ENCODE results near the gene CFAP74.

Gene CFAP74

DNA sequence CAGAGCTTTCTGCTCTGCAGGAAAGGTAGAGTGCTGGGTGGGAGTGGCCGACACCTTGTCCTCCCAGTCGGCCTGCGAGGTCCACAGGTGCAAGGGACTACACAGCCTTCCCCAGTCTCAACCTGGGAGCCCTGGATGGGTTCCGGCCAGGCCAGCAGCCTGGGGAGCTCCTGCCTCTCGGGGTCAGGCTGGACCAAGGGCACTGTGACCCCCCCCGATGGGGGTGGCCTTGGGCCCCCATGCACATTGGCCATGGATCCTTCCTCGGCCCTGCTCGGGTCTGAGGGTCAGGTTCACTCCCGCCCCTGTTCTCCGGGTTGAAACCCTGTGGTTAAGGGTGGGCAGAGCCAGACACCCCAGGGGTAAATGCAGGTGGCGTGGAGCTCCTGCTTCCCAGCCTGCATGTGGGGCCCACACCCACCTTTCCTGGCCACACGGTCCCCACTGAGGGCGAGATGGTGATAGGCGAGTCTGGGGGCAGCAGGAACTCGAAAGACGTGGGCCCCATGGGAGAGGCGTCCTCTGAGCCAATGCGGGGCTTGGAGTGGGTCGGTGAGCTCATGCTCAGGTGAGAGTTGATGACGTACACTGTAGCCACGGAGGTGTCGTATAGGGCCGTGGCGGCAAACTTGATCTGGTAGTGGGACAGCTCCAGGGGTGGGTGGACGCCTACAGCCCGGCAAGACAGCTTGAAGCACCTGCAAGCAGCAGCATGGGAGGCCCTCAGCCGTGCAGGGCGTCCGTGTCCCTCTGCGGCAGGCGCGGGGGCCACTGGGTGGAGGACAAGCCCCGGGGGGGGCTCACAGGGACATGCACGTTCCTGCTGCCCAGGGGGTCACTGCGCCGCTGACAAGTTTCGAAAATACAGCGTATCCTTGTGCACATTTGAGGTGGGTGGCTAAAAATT lies 73.7 kb downstream of the CFAP74 start:
- TF ChIP-seq CTCF (IDR thresholded peaks at IDR 0.05) = no peak

DNA sequence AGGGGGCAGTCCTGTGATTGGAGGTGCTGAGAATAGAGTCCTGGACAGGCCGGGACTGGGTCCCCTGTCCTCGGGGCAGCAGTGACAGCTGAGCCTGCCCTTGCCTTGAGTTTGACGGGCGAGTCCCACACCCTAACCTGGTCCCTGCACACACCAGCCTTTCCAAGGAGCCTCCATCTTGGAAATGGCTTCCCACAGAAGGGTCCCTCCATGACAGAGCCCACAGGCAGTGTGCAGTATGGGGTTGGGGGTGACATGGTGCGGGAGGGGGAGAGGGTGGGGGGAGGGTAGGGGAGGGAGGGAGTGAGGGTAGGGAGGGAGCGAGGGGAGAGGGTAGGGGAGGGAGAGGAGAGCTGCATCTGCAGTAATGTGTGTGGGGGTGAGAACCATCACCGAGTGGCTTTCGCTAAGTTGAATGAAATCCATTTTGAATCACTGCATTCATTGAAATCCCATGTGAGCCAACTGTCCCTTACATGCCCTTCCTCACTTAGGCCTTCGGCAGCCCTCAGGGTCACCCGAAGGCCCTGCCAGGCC lies 74.4 kb downstream of the CFAP74 start:
- TF ChIP-seq CTCF (IDR thresholded peaks at IDR 0.05) = no peak

DNA sequence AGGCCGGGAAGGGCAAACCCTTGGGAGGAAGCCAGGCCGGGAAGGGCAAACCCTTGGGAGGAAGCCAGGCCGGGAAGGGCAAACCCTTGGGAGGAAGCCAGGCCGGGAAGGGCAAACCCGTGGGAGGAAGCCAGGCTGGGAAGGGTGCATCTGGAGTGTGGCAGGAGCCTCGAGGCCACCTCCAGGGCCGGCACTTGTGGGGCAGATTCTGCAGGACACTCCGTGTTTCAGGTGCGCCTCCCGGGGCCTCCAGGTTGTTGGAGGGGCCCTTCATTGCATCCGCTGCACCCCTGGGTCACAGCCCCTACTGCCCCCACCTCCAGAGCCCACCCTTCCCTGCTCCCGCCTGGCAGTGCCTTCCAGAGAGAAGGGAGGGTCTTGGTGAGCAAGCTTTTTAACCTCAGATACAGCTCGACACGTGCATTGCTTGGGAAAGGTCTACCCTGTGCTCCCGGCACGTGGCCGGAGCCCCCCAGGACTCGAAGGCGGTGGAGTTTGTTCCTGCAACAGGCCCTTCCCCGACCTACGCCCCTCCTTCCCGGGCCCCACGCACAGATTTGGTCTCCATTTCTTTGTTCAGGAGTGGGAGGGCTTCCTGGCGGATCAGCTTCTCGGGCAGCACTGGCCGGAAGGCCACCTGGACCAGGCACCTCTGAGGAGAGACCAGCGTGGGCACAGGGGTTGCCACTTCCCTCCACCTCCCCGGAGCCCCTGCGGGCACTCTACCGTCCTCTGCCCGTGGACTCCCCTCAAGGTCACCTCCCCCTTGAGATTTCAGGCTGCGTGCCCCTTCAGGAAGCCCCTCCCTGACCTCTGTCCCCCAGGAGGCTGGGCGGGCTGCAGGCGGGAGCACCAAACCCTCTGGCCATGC lies 75.1 kb downstream of the CFAP74 start:
- TF ChIP-seq CTCF (IDR thresholded peaks at IDR 0.05) = no peak

DNA sequence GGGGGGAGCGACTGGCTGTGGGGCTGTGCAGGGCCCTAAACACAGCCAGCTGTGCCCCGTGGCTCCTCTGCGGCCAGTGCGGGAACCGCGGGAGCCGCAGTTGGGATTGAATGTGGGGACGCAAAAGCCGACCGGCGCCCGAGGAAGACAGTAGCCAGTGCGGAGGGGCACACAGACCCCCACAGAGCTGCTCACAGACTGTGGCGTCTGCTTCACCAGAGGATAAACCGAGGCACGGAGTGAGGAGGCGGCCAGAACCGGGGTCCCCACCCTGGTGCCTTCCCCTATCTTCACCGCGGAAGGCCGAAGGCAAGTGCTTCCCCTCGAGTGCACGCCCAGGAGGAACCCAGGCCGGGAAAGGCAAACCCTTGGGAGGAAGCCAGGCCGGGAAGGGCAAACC lies 75.8 kb downstream of the CFAP74 start:
- no peak for TF ChIP-seq CTCF (IDR thresholded peaks at IDR 0.05)

- TF ChIP-seq CTCF (IDR thresholded peaks at IDR 0.05) = no peak
These were observed 76.5 kb downstream of the CFAP74 start for GRCh38 chr1:1926886-1927660.

DNA sequence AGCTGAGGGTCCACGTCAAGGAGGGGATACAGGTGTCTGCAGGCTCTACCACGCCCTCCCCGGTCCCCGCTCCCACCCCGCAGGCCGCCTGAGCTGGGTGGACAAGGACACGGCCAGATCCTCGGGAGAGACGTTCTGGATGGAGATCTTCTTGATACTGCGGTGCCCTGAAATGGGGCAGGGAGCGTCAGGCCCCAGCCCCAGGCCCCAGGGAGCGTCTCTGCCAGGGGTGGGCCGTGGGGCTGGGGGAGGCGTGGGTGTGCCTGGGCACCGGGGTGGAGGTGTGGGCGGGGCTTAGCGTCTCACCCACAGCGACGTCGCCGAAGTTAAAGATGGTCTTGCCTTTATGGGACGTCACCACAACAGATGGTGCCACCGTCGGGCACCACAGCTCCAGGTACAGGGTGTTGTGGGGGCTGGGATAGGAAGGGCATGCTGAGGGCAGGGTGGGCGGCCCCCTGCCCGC lies 77.2 kb downstream of the CFAP74 start:
- no peak for TF ChIP-seq CTCF (IDR thresholded peaks at IDR 0.05)

Measured in LNCAP (cell line).